Spinal cord (tissue), 10 donors: ENCODE data around the gene CASP1. TPM values are rescaled to one million over a fixed set of nuclear protein-coding genes. Genes with fewer than 3 reads are reported as not detected.

Experiments
- DNase-seq, 6 donors: peaks; one replicate each; pipeline versions ENCODE4 v3.0.0 to v3.0.0-alpha.2; 2013 to 2015; ENCODE audit warnings: low spot score in 6 of 6, low read depth in 4 of 6
- H3K27ac ChIP-seq: one replicate; pipeline ENCODE4 v1.5.1; 2013; ENCODE audit warnings: low read depth, low read length, control low read depth
- H3K27me3 ChIP-seq: one replicate; pipeline ENCODE4 v1.6.1; 2013; ENCODE audit warnings: low read length; ENCODE audit not compliant: control insufficient read depth, insufficient read depth
- H3K36me3 ChIP-seq: one replicate; pipeline ENCODE4 v1.6.1; 2013; ENCODE audit warnings: low read length; ENCODE audit not compliant: control insufficient read depth, insufficient read depth
- H3K4me1 ChIP-seq: one replicate; pipeline ENCODE4 v1.6.1; 2013; ENCODE audit warnings: low read length; ENCODE audit not compliant: control insufficient read depth, insufficient read depth
- H3K4me3 ChIP-seq: one replicate; pipeline ENCODE4 v1.5.1; 2013; ENCODE audit warnings: low read depth, low read length, control low read depth
- H3K9me3 ChIP-seq: one replicate; pipeline ENCODE4 v1.6.1; 2013; ENCODE audit warnings: low read length; ENCODE audit not compliant: control insufficient read depth, insufficient read depth
- WGBS: methylation state at CpG from one replicate; pipeline ENCODE4 v1.1.5; 2013; ENCODE audit warnings: missing lambda C conversion rate; ENCODE audit not compliant: insufficient coverage; 5-methylcytosine and 5-hydroxymethylcytosine counted together
- polyA plus RNA-seq, 2 donors: library from polyadenylated mRNA; unstranded; fragments of 120-200 nt; gene quantifications; one replicate each; pipeline ENCODE4 v1.2.1, GENCODE V29; 2013; ENCODE audit not compliant: insufficient read length in 2 of 2
- total RNA-seq, 2 donors: library from RNA; depleted of rRNA in 1 of 2; stranded (reverse); fragments of 120-200 nt in 1 of 2; fragments of >200 nt in 1 of 2; gene quantifications; one replicate each; pipeline versions ENCODE4 v1.2.3 to v1.2.4, GENCODE V29; 2013 to 2014
- donor health status: healthy.

Gene CASP1
- total and polyA plus RNA-seq, 4 donors = 4.2 to 11.3 (median 7.2) TPM

- DNase-seq = no peak
- H3K27me3 ChIP-seq = no peaks in the 10 kb centered on the region
- no peaks in the 10 kb centered on the region for H3K36me3 ChIP-seq
- H3K27ac ChIP-seq = no peak overlapping the region
- WGBS = 94% methylated on average over 4 of the region's 5 CpGs
- H3K9me3 ChIP-seq = no peaks in the 10 kb centered on the region
- H3K4me1 ChIP-seq = no peaks in the 10 kb centered on the region
- H3K4me3 ChIP-seq = no peak overlapping the region
These were observed 34.8 kb downstream of the CASP1 start for GRCh38 chr11:105000167-105000566.

- DNase-seq = no peak
- no CpG with 5 or more reads among the region's 1 CpG for WGBS
- Histone ChIP-seq H3K4me1 (no peaks in the 10 kb centered on the region), H3K27ac (no peak overlapping the region), H3K27me3 (no peaks in the 10 kb centered on the region), H3K4me3 (no peak overlapping the region), H3K9me3 (no peaks in the 10 kb centered on the region), H3K36me3 (no peaks in the 10 kb centered on the region)
These were observed 35.2 kb downstream of the CASP1 start for GRCh38 chr11:104999721-105000120.

- no peaks in the 10 kb centered on the region for H3K36me3 ChIP-seq
- no peak overlapping the region for H3K4me3 ChIP-seq
- no peaks in the 10 kb centered on the region for H3K9me3 ChIP-seq
- H3K27me3 ChIP-seq = no peaks in the 10 kb centered on the region
- 86% methylated on average over 2 of the region's 6 CpGs for WGBS
- H3K4me1 ChIP-seq = no peaks in the 10 kb centered on the region
- H3K27ac ChIP-seq = no peak overlapping the region
- no peak for DNase-seq
These were observed 37.7 kb downstream of the CASP1 start for GRCh38 chr11:104997288-104997687.

GRCh38 chr11:104995001-104995408 lies 39.9 kb downstream of the CASP1 start:
- no CpG with 5 or more reads among the region's 2 CpGs for WGBS
- Histone ChIP-seq H3K4me3 (no peak overlapping the region), H3K27me3 (no peaks in the 10 kb centered on the region), H3K4me1 (no peaks in the 10 kb centered on the region), H3K9me3 (no peaks in the 10 kb centered on the region), H3K27ac (no peak overlapping the region), H3K36me3 (no peaks in the 10 kb centered on the region)
- no peak for DNase-seq

GRCh38 chr11:104992781-104993180 lies 42.2 kb downstream of the CASP1 start:
- no CpG with 5 or more reads among the region's 1 CpG for WGBS
- Histone ChIP-seq H3K27me3 (no peaks in the 10 kb centered on the region), H3K9me3 (peaks cover 2% of the 10 kb centered on the region), H3K36me3 (no peaks in the 10 kb centered on the region), H3K27ac (no peak overlapping the region), H3K4me3 (no peak overlapping the region), H3K4me1 (no peaks in the 10 kb centered on the region)
- no peak for DNase-seq

- no peak for DNase-seq
- H3K4me1 ChIP-seq = no peaks in the 10 kb centered on the region
- 89% methylated on average over 4 of the region's 4 CpGs for WGBS
- H3K4me3 ChIP-seq = no peak overlapping the region
- no peak overlapping the region for H3K27ac ChIP-seq
- no peaks in the 10 kb centered on the region for H3K27me3 ChIP-seq
- peaks cover 2% of the 10 kb centered on the region for H3K9me3 ChIP-seq
- no peaks in the 10 kb centered on the region for H3K36me3 ChIP-seq
These were observed 43.0 kb downstream of the CASP1 start for GRCh38 chr11:104991994-104992393.

GRCh38 chr11:104984808-104985207 lies 50.1 kb downstream of the CASP1 start:
- Histone ChIP-seq H3K4me3 (no peak overlapping the region), H3K27me3 (no peaks in the 10 kb centered on the region), H3K9me3 (peaks cover 2% of the 10 kb centered on the region), H3K4me1 (no peaks in the 10 kb centered on the region), H3K27ac (no peak overlapping the region), H3K36me3 (no peaks in the 10 kb centered on the region)
- DNase-seq = no peak
- no CpG with 5 or more reads among the region's 3 CpGs for WGBS

- Histone ChIP-seq H3K9me3 (no peaks in the 10 kb centered on the region), H3K4me3 (no peak overlapping the region), H3K27ac (no peak overlapping the region), H3K4me1 (no peaks in the 10 kb centered on the region), H3K36me3 (no peaks in the 10 kb centered on the region), H3K27me3 (no peaks in the 10 kb centered on the region)
- DNase-seq = no peak
- WGBS = 100% methylated on average over 1 of the region's 1 CpG
These were observed 55.1 kb downstream of the CASP1 start for GRCh38 chr11:104979839-104980238.

Other genes starting within 250 kb of the CASP1 start
- gene CASP12, start 136.7 kb downstream of the CASP1 start, total RNA-seq = 1 to 10 TPM; 1.2 to 1.7 TPM
- gene CASP12, start 136.7 kb downstream of the CASP1 start, polyA plus RNA-seq = under 1 TPM; 0.46 to 0.65 TPM
- gene CASP4, start 66.6 kb downstream of the CASP1 start, total RNA-seq = 10 to 100 TPM; 20.2 to 44.7 TPM
- 1 to 10 TPM; 5.7 to 6.2 TPM for gene CASP4, start 66.6 kb downstream of the CASP1 start, polyA plus RNA-seq
- gene CASP5, start 12.0 kb downstream of the CASP1 start, total RNA-seq = under 1 TPM; 0.17 to 0.50 TPM
- gene CASP5, start 12.0 kb downstream of the CASP1 start, polyA plus RNA-seq = not detected
- 1 to 10 TPM; 5.4 to 9.7 TPM for gene CARD16, start 10.2 kb upstream of the CASP1 start, total RNA-seq
- 1 to 10 TPM in 1 of 2 donors, under 1 TPM in 1; 0.97 to 1.1 TPM for gene CARD16, start 10.2 kb upstream of the CASP1 start, polyA plus RNA-seq
- not detected for gene CARD18, start 104.6 kb upstream of the CASP1 start, total RNA-seq
- gene CARD18, start 104.6 kb upstream of the CASP1 start, polyA plus RNA-seq = not detected